SU-DHL-6 (cell line): Measurements from ENCODE around the gene FSIP1.

Source experiments
- H2AFZ ChIP-seq: fragments of 200-600 bp; sonication (generic); 2 replicates; pipeline ENCODE4 v1.6.1; 2014; ENCODE audit warnings: low read depth, mild to moderate bottlenecking, moderate library complexity, mixed read lengths, antibody characterized with exemption, low read length; ENCODE audit not compliant: severe bottlenecking
- H3F3A ChIP-seq: fragments of 200-600 bp; shearing (Covaris generic); 2 replicates; pipeline ENCODE4 v1.6.0; 2016; ENCODE audit warnings: antibody characterized with exemption, mild to moderate bottlenecking; ENCODE audit not compliant: insufficient read depth
- H3K27ac ChIP-seq: fragments of 200-600 bp; sonication (generic); 2 replicates; pipeline ENCODE4 v1.5.1; 2016; ENCODE audit warnings: low read depth, mild to moderate bottlenecking, low read length, moderate library complexity, mixed read lengths
- H3K27me3 ChIP-seq: fragments of 200-600 bp; sonication (generic), shearing (Covaris generic); 2 replicates; pipeline ENCODE4 v1.6.0; 2014; ENCODE audit warnings: mild to moderate bottlenecking, low read length
- H3K36me3 ChIP-seq: fragments of 200-600 bp; sonication (generic); 2 replicates; pipeline ENCODE4 v1.6.1; 2014; ENCODE audit warnings: mild to moderate bottlenecking, low read length, mixed read lengths
- H3K4me2 ChIP-seq: fragments of 300-600, 200-600 bp; shearing (Covaris generic), sonication (generic); 2 replicates; pipeline ENCODE4 v1.6.0; 2014; ENCODE audit warnings: low read length, low read depth, mild to moderate bottlenecking; ENCODE audit not compliant: poor library complexity, severe bottlenecking
- H3K4me3 ChIP-seq: fragments of 200-600 bp; sonication (generic); 2 replicates; pipeline ENCODE4 v1.5.1; 2014; ENCODE audit warnings: antibody characterized with exemption, low read length, mild to moderate bottlenecking, mixed read lengths; ENCODE audit not compliant: insufficient read depth, poor library complexity, severe bottlenecking
- H3K79me2 ChIP-seq: fragments of 200-600 bp; sonication (generic); 2 replicates; pipeline ENCODE4 v1.6.1; 2014; ENCODE audit warnings: mild to moderate bottlenecking, low read length, moderate library complexity; ENCODE audit not compliant: insufficient read depth
- H3K9ac ChIP-seq: fragments of 200-600 bp; sonication (generic); 2 replicates; pipeline ENCODE4 v1.7.0; 2014; ENCODE audit warnings: mild to moderate bottlenecking, low read length
- H3K9me2 ChIP-seq: fragments of 200-600 bp; sonication (generic); replicated peaks from 2 replicates; pipeline ENCODE4 v1.6.1; 2014; ENCODE audit warnings: low read length; ENCODE audit not compliant: insufficient read depth
- H3K9me3 ChIP-seq: fragments of 200-600 bp; sonication (generic); 2 replicates; pipeline ENCODE4 v1.6.1; 2014; ENCODE audit warnings: low read length, mixed read lengths; ENCODE audit not compliant: insufficient read depth
- H4K20me1 ChIP-seq: fragments of 200-600 bp; sonication (generic); 2 replicates; pipeline ENCODE4 v1.6.1; 2014; ENCODE audit warnings: low read depth, mild to moderate bottlenecking, antibody characterized with exemption, low read length, moderate library complexity, mixed read lengths
- EZH2phosphoT487 ChIP-seq: fragments of 200-600 bp; sonication (generic), shearing (Covaris generic); conservative IDR thresholded peaks from 2 replicates; pipeline ENCODE4 v1.6.1; 2018; ENCODE audit warnings: mild to moderate bottlenecking, antibody characterized with exemption, low read length, moderate library complexity, mixed read lengths
- TF ChIP-seq, protein P1 (sequence below): fragments of 200-600 bp; sonication (generic); IDR thresholded peaks from one replicate; pipeline ENCODE4 v1.5.1; 2017; ENCODE audit warnings: antibody characterized with exemption, mild to moderate bottlenecking, low read length, moderate library complexity; ENCODE audit not compliant: insufficient read depth, poor library complexity, severe bottlenecking

FSIP1 gene

DNA sequence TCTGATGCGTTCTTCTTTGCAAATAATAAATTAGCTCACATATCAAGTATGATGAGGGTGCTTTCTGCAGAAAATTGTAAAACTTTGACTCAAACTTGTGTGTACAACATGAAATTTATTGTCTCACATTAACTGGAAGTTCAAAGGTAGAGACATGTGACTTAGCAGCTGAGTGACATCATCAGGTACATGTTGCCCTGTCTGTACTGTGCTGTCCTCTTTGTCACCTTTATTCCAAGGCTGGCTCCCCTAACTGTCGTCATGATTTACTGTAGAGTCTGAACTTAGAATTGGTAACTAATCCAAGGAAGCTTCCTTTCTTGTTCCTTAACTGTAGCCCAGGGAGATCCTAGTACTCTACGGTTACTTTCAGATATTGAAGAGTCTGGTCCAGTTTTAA, 12.3 kb upstream of the FSIP1 start:
- H4K20me1 ChIP-seq: no peaks in the 10 kb centered on the region
- H3F3A ChIP-seq: no peaks in the 10 kb centered on the region
- H3K4me3 ChIP-seq: no peak overlapping the region
- no peaks in the 10 kb centered on the region for H3K9me3 ChIP-seq
- no peak overlapping the region for H3K9ac ChIP-seq
- no peak for TF ChIP-seq EZH2phosphoT487
- TF ChIP-seq, protein P1, sequence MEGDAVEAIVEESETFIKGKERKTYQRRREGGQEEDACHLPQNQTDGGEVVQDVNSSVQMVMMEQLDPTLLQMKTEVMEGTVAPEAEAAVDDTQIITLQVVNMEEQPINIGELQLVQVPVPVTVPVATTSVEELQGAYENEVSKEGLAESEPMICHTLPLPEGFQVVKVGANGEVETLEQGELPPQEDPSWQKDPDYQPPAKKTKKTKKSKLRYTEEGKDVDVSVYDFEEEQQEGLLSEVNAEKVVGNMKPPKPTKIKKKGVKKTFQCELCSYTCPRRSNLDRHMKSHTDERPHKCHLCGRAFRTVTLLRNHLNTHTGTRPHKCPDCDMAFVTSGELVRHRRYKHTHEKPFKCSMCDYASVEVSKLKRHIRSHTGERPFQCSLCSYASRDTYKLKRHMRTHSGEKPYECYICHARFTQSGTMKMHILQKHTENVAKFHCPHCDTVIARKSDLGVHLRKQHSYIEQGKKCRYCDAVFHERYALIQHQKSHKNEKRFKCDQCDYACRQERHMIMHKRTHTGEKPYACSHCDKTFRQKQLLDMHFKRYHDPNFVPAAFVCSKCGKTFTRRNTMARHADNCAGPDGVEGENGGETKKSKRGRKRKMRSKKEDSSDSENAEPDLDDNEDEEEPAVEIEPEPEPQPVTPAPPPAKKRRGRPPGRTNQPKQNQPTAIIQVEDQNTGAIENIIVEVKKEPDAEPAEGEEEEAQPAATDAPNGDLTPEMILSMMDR: no peak
- no peaks in the 10 kb centered on the region for H3K79me2 ChIP-seq
- no peaks in the 10 kb centered on the region for H3K36me3 ChIP-seq
- H3K9me2 ChIP-seq: no peaks in the 10 kb centered on the region
- no peak overlapping the region for H3K4me2 ChIP-seq
- H2AFZ ChIP-seq: no peak overlapping the region
- no peak overlapping the region for H3K27ac ChIP-seq
- H3K27me3 ChIP-seq: no peaks in the 10 kb centered on the region

DNA sequence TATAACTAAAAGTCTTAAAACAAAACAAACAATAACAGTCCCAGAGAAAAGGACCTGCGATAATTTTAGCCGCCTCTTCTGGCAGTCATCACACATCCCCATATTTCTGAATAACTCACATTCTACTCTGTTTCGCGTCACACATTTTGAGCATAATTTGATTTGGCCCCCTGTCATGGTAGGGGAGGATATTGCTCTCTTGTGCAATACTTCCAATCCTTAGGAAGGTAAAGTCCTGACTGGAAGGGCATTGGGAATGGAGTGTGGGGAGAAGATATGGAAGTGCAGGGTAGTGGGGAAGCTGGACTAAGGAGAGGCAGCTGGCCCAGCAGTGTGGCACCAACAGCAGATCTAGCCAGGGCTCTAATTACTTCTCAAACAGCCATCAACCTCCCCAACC, 11.3 kb upstream of the FSIP1 start:
- H3K27me3 ChIP-seq: no peaks in the 10 kb centered on the region
- TF ChIP-seq, protein P1: no peak
- no peak for TF ChIP-seq EZH2phosphoT487

DNA sequence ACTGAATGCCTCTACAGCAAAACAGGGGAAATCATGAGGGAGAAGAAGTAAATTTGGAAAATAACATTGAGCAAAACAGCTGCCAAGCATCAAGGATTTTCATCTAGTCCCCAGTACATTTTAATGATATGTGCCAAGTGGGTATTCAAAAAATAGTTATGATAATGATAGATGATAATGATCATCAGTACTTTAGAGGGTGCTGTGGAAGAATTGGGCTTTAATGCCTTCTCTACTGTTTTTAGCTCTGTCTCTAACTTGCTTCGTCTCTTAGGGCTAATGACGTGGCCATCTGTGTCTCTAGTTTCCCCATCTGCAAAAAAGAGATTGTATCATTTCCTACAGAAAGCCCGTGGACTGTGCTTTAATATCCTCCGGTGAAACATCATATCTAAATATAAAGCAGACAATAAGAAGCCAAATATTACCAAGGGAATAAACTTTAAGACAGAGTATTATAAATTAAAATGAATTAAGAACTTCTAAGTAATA, 10.2 kb upstream of the FSIP1 start:
- TF ChIP-seq, protein P1: no peak
- TF ChIP-seq EZH2phosphoT487: no peak

More for the DNA sequence above, 11.3 kb upstream of the FSIP1 start:
- H3K9ac ChIP-seq: no peak overlapping the region
- no peaks in the 10 kb centered on the region for H3K36me3 ChIP-seq
- H3K9me3 ChIP-seq: no peaks in the 10 kb centered on the region
- H3K27ac ChIP-seq: no peak overlapping the region
- no peaks in the 10 kb centered on the region for H3F3A ChIP-seq
- H3K4me2 ChIP-seq: no peak overlapping the region
- no peaks in the 10 kb centered on the region for H3K9me2 ChIP-seq
- H2AFZ ChIP-seq: no peak overlapping the region
- H3K4me3 ChIP-seq: no peak overlapping the region
- H4K20me1 ChIP-seq: no peaks in the 10 kb centered on the region
- H3K79me2 ChIP-seq: no peaks in the 10 kb centered on the region

More for the DNA sequence above, 10.2 kb upstream of the FSIP1 start:
- H3K9ac ChIP-seq: no peak overlapping the region
- H3K4me3 ChIP-seq: no peak overlapping the region
- no peak overlapping the region for H3K27ac ChIP-seq
- no peaks in the 10 kb centered on the region for H3F3A ChIP-seq
- H3K79me2 ChIP-seq: no peaks in the 10 kb centered on the region
- H3K36me3 ChIP-seq: no peaks in the 10 kb centered on the region
- H3K9me3 ChIP-seq: no peaks in the 10 kb centered on the region
- no peaks in the 10 kb centered on the region for H4K20me1 ChIP-seq
- no peaks in the 10 kb centered on the region for H3K27me3 ChIP-seq
- H2AFZ ChIP-seq: no peak overlapping the region
- H3K9me2 ChIP-seq: no peaks in the 10 kb centered on the region
- H3K4me2 ChIP-seq: no peak overlapping the region
